Parathyroid adenoma (tissue), 2 donors: ENCODE data around the gene GSC2.

Experiments used
- H2AFZ ChIP-seq: fragments of 300-600 bp; sonication (generic); one replicate; pipeline ENCODE4 v1.7.0; 2017; ENCODE audit warnings: antibody characterized with exemption, mild to moderate bottlenecking
- H3K27ac ChIP-seq: fragments of 300-600 bp; sonication (generic); one replicate; pipeline ENCODE4 v1.7.0; 2017
- H3K27me3 ChIP-seq: fragments of 300-600 bp; sonication (generic); one replicate; pipeline ENCODE4 v1.7.0; 2017; ENCODE audit warnings: low read length; ENCODE audit not compliant: control insufficient read depth, insufficient read depth
- H3K36me3 ChIP-seq: fragments of 300-600 bp; sonication (generic); one replicate; pipeline ENCODE4 v1.7.0; 2017; ENCODE audit warnings: low read length; ENCODE audit not compliant: control insufficient read depth, insufficient read depth
- H3K4me1 ChIP-seq: fragments of 300-600 bp; sonication (generic); one replicate; pipeline ENCODE4 v1.7.0; 2017; ENCODE audit warnings: control low read depth
- H3K4me2 ChIP-seq: fragments of 300-600 bp; sonication (generic); one replicate; pipeline ENCODE4 v1.7.0; 2017; ENCODE audit warnings: low read length
- H3K4me3 ChIP-seq: fragments of 300-600 bp; sonication (generic); one replicate; pipeline ENCODE4 v1.7.0; 2017; ENCODE audit warnings: low read depth, low read length
- H3K79me2 ChIP-seq: fragments of 300-600 bp; sonication (generic); one replicate; pipeline ENCODE4 v1.7.0; 2017; ENCODE audit warnings: control low read depth
- H3K9ac ChIP-seq: fragments of 300-600 bp; sonication (generic); one replicate; pipeline ENCODE4 v1.7.0; 2017; ENCODE audit warnings: mild to moderate bottlenecking
- H3K9me3 ChIP-seq: fragments of 300-600 bp; sonication (generic); one replicate; pipeline ENCODE4 v1.7.0; 2017; ENCODE audit warnings: low read length; ENCODE audit not compliant: control insufficient read depth
- CTCF ChIP-seq: fragments of 300-600 bp; sonication (generic); IDR thresholded peaks from one replicate; pipeline ENCODE4 v1.7.0; 2017; ENCODE audit warnings: antibody characterized with exemption, mild to moderate bottlenecking
- donor health status: primary hyperparathyroidism.

Gene GSC2

GRCh38 chr22:19184276-19184997, 34.3 kb upstream of the GSC2 start:
- Histone ChIP-seq H3K9me3 (no peaks in the 10 kb centered on the region), H3K4me1 (no peaks in the 10 kb centered on the region), H3K27me3 (no peaks in the 10 kb centered on the region), H3K27ac (no peak overlapping the region), H3K79me2 (no peaks in the 10 kb centered on the region), H3K4me3 (no peak overlapping the region), H2AFZ (no peak overlapping the region), H3K4me2 (no peak overlapping the region), H3K9ac (no peak overlapping the region), H3K36me3 (no peaks in the 10 kb centered on the region)
- TF ChIP-seq CTCF: no peak

GRCh38 chr22:19183216-19183615, 33.1 kb upstream of the GSC2 start:
- Histone ChIP-seq H3K36me3 (no peaks in the 10 kb centered on the region), H3K4me1 (no peaks in the 10 kb centered on the region), H3K9me3 (no peaks in the 10 kb centered on the region), H3K9ac (no peak overlapping the region), H3K4me3 (no peak overlapping the region), H3K79me2 (no peaks in the 10 kb centered on the region), H2AFZ (no peak overlapping the region), H3K4me2 (no peak overlapping the region), H3K27ac (no peak overlapping the region), H3K27me3 (no peaks in the 10 kb centered on the region)
- no peak for TF ChIP-seq CTCF

DNA sequence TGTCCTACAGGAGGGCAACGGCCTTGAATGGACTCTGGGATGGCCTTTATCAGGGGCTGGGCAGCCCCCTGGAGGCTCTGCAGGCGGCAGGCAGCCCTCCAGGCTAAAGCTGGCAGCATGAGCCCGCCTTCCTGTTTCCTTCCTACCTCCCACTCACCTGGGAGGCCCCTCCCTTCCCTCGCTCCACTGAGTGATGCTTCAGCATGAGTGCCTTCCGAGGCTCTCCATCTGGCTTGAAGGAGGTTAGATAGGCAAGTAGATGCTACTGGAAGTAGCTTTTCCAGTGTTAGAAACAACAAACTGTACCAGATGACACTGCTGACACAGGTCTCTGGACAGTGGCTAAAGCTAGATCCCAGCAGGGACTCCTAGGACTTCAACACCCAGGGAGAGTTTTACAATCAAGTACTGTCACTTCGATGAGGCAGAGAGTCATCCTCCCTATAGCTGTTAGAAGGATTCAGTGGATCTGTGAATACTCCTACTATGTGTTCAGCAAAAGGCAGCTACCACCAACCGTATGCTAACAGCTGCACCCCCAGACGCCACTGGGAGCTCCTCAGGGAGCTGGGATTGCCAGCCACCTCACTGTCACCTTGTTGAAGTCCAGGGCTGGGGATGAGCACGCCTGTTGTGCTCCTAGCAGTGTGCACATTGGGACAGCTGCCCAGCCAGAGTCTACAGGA, 32.5 kb upstream of the GSC2 start:
- H3K9ac ChIP-seq: no peak overlapping the region
- TF ChIP-seq CTCF: no peak
- H3K27me3 ChIP-seq: no peaks in the 10 kb centered on the region
- H3K79me2 ChIP-seq: no peaks in the 10 kb centered on the region
- no peaks in the 10 kb centered on the region for H3K36me3 ChIP-seq
- no peak overlapping the region for H3K4me3 ChIP-seq
- H3K4me2 ChIP-seq: no peak overlapping the region
- H3K4me1 ChIP-seq: no peaks in the 10 kb centered on the region
- H3K27ac ChIP-seq: no peak overlapping the region
- H2AFZ ChIP-seq: no peak overlapping the region
- no peaks in the 10 kb centered on the region for H3K9me3 ChIP-seq

- no peak for TF ChIP-seq CTCF
- no peak overlapping the region for H3K4me2 ChIP-seq
- no peaks in the 10 kb centered on the region for H3K9me3 ChIP-seq
- H3K79me2 ChIP-seq: no peaks in the 10 kb centered on the region
- H2AFZ ChIP-seq: no peak overlapping the region
- no peaks in the 10 kb centered on the region for H3K27me3 ChIP-seq
- H3K36me3 ChIP-seq: no peaks in the 10 kb centered on the region
- H3K4me3 ChIP-seq: no peak overlapping the region
- no peak overlapping the region for H3K27ac ChIP-seq
- H3K4me1 ChIP-seq: no peaks in the 10 kb centered on the region
- H3K9ac ChIP-seq: no peak overlapping the region
Observed at GRCh38 chr22:19181786-19182471, 31.8 kb upstream of the GSC2 start.
